Mesothelial cell of epicardium (in vitro differentiated cells): Measurements from ENCODE around the gene APC2. TPM values are rescaled to one million over a fixed set of nuclear protein-coding genes. Genes with fewer than 3 reads are reported as not detected.

Source experiments
- DNase-seq, 2 experiments: peaks; one replicate each; pipeline ENCODE4 v3.0.0; 2021; ENCODE audit warnings: low spot score in 2 of 2; ENCODE audit not compliant: unreplicated experiment in 2 of 2
- H3K27ac Mint-ChIP-seq: 2 replicates; pipeline ENCODE4 v1.8.0; 2021; ENCODE audit warnings: mixed read lengths
- H3K27me3 Mint-ChIP-seq: 2 replicates; pipeline ENCODE4 v1.8.0; 2021; ENCODE audit warnings: low read depth, mixed read lengths
- H3K36me3 Mint-ChIP-seq: 2 replicates; pipeline ENCODE4 v1.8.0; 2021; ENCODE audit warnings: mixed read lengths
- H3K4me1 Mint-ChIP-seq: 2 replicates; pipeline ENCODE4 v1.8.0; 2021; ENCODE audit warnings: mixed read lengths
- H3K4me3 Mint-ChIP-seq: 2 replicates; pipeline ENCODE4 v1.8.0; 2021; ENCODE audit warnings: mild to moderate bottlenecking, moderate library complexity, mixed read lengths
- H3K9me3 Mint-ChIP-seq: 2 replicates; pipeline ENCODE4 v1.8.0; 2021; ENCODE audit warnings: mixed read lengths
- CTCF ChIP-seq: fragments of 200-600 bp; sonication (generic); IDR thresholded peaks from one replicate; pipeline ENCODE4 v1.5.0; 2021; ENCODE audit warnings: antibody characterized with exemption; ENCODE audit not compliant: unreplicated experiment
- total RNA-seq: library from RNA; stranded (reverse); gene quantifications from 3 replicates; pipeline ENCODE4 v1.2.1, GENCODE V29; 2021

Gene APC2
- total RNA-seq, 1 donor from 2014 or later = 2.3 TPM

- Mint-ChIP-seq H3K27ac (no peak overlapping the region), H3K4me3 (no peak overlapping the region), H3K27me3 (peaks cover 54% of the 10 kb centered on the region), H3K9me3 (no peaks in the 10 kb centered on the region), H3K4me1 (peaks cover 18% of the 10 kb centered on the region), H3K36me3 (no peaks in the 10 kb centered on the region)
- no peak for DNase-seq
- TF ChIP-seq CTCF = no peak
Observed at GRCh38 chr19:1508507-1508856, 58.6 kb downstream of the APC2 start.

- no peak for TF ChIP-seq CTCF
- Mint-ChIP-seq H3K4me3 (peak overlapping the region; percentile 32), H3K27ac (peak overlapping the region; percentile 22), H3K36me3 (no peaks in the 10 kb centered on the region), H3K27me3 (peaks cover 50% of the 10 kb centered on the region), H3K4me1 (peaks cover 15% of the 10 kb centered on the region), H3K9me3 (no peaks in the 10 kb centered on the region)
- no peak for DNase-seq
Observed at GRCh38 chr19:1509602-1510441, 59.9 kb downstream of the APC2 start.

GRCh38 chr19:1510442-1510806, 60.5 kb downstream of the APC2 start:
- Mint-ChIP-seq H3K27ac (no peak overlapping the region), H3K36me3 (no peaks in the 10 kb centered on the region), H3K27me3 (peaks cover 50% of the 10 kb centered on the region), H3K9me3 (no peaks in the 10 kb centered on the region), H3K4me3 (no peak overlapping the region), H3K4me1 (peaks cover 15% of the 10 kb centered on the region)
- DNase-seq = no peak
- TF ChIP-seq CTCF = no peak

GRCh38 chr19:1510807-1511206, 60.9 kb downstream of the APC2 start:
- Mint-ChIP-seq H3K27me3 (peaks cover 51% of the 10 kb centered on the region), H3K36me3 (no peaks in the 10 kb centered on the region), H3K9me3 (no peaks in the 10 kb centered on the region), H3K4me1 (peaks cover 15% of the 10 kb centered on the region), H3K27ac (peak overlapping the region; percentile 61), H3K4me3 (no peak overlapping the region)
- no peak for TF ChIP-seq CTCF
- no peak for DNase-seq

GRCh38 chr19:1511318-1512317, 61.7 kb downstream of the APC2 start:
- Mint-ChIP-seq H3K4me1 (peaks cover 15% of the 10 kb centered on the region), H3K27me3 (peaks cover 54% of the 10 kb centered on the region), H3K36me3 (no peaks in the 10 kb centered on the region), H3K9me3 (no peaks in the 10 kb centered on the region), H3K27ac (no peak overlapping the region), H3K4me3 (peak overlapping the region; percentile 53)
- TF ChIP-seq CTCF = no peak
- DNase-seq = no peak
